ENCODE data around the gene FCN3. TPM values are rescaled to one million over a fixed set of nuclear protein-coding genes. Genes with fewer than 3 reads are reported as not detected.

Gene FCN3
- total and polyA plus RNA-seq, 9 of the 15 experiments (the other 6 are each of a cell fraction or from before 2014, with no cell fraction given): 0.49 TPM; not detected in 8

GRCh38 chr1:27392096-27392777, 17.6 kb upstream of the FCN3 start, which contains the start of gene GPR3 (continued):
- peak; percentile 26; the same call in 1 of the 2 replicates for TF ChIP-seq MBD2 (IDR thresholded peaks at IDR 0.05; ENCODE audit: borderline replicate concordance, low read depth)
- no peak for TF ChIP-seq ZNF217 (CRISPR knock-in tag; IDR thresholded peaks at IDR 0.05)
- peak; percentile 87 for TF ChIP-seq CTBP1 (IDR thresholded peaks at IDR 0.05; ENCODE audit: borderline replicate concordance)
- TF ChIP-seq CBX1 (IDR thresholded peaks at IDR 0.05; ENCODE audit: low read depth): peak; percentile 24; the same call in 1 of the 2 replicates
- peak; percentile 74; the same call in 1 of the 2 replicates for TF ChIP-seq SUPT5H (IDR thresholded peaks at IDR 0.05)
- TF ChIP-seq ZC3H11A (IDR thresholded peaks at IDR 0.05; ENCODE audit: low read depth, low read length): no peak
- TF ChIP-seq NR3C1 (CRISPR knock-in tag; IDR thresholded peaks at IDR 0.05): peak; percentile 76; the same call in 1 of the 2 replicates
- no peak for TF ChIP-seq FOXA3 (CRISPR knock-in tag; conservative IDR thresholded peaks at IDR 0.05 in 1 of 2, IDR thresholded peaks at IDR 0.05 in 1 of 2)
- TF ChIP-seq, protein P1, sequence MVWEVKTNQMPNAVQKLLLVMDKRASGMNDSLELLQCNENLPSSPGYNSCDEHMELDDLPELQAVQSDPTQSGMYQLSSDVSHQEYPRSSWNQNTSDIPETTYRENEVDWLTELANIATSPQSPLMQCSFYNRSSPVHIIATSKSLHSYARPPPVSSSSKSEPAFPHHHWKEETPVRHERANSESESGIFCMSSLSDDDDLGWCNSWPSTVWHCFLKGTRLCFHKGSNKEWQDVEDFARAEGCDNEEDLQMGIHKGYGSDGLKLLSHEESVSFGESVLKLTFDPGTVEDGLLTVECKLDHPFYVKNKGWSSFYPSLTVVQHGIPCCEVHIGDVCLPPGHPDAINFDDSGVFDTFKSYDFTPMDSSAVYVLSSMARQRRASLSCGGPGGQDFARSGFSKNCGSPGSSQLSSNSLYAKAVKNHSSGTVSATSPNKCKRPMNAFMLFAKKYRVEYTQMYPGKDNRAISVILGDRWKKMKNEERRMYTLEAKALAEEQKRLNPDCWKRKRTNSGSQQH (CRISPR knock-in tag; IDR thresholded peaks at IDR 0.05): peak; percentile 57; the same call in 1 of the 2 replicates
- peak; percentile 57 for TF ChIP-seq MAX (CRISPR knock-in tag; IDR thresholded peaks at IDR 0.05)
- TF ChIP-seq SNRNP70 (optimal IDR thresholded peaks at IDR 0.05; ENCODE audit: low read depth, low read length): no peak
- TF ChIP-seq, protein P2, sequence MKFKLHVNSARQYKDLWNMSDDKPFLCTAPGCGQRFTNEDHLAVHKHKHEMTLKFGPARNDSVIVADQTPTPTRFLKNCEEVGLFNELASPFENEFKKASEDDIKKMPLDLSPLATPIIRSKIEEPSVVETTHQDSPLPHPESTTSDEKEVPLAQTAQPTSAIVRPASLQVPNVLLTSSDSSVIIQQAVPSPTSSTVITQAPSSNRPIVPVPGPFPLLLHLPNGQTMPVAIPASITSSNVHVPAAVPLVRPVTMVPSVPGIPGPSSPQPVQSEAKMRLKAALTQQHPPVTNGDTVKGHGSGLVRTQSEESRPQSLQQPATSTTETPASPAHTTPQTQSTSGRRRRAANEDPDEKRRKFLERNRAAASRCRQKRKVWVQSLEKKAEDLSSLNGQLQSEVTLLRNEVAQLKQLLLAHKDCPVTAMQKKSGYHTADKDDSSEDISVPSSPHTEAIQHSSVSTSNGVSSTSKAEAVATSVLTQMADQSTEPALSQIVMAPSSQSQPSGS (CRISPR knock-in tag; IDR thresholded peaks at IDR 0.05): peak; percentile 66; the same call in 1 of the 2 replicates
- no peak for TF ChIP-seq ZNF740 (CRISPR knock-in tag; IDR thresholded peaks at IDR 0.05)
- TF ChIP-seq ZNF740 (tag; IDR thresholded peaks at IDR 0.05): peak in 1 of 2 experiments; percentile 71; a peak in 2 of 4 replicates
- peak in 1 of 2 experiments; percentile 71; a peak in 2 of 4 replicates for TF ChIP-seq RCOR1 (IDR thresholded peaks at IDR 0.05; ENCODE audit: borderline replicate concordance in 1 of 2, low read depth in 2 of 2, low read length in 2 of 2)
- TF ChIP-seq JUNB (CRISPR knock-in tag; conservative IDR thresholded peaks at IDR 0.05): peak; percentile 93
- peak; percentile 78 for TF ChIP-seq KDM5B (IDR thresholded peaks at IDR 0.05; ENCODE audit: insufficient replicate concordance, low read depth, low read length)
- TF ChIP-seq ILF3 (IDR thresholded peaks at IDR 0.05; ENCODE audit: borderline replicate concordance): no peak; the same call in 1 of the 2 replicates
- no peak for TF ChIP-seq ZNF717 (CRISPR knock-in tag; IDR thresholded peaks at IDR 0.05)
- no peak for TF ChIP-seq NR4A1 (CRISPR knock-in tag; IDR thresholded peaks at IDR 0.05)
- TF ChIP-seq NR4A1 (tag; IDR thresholded peaks at IDR 0.05): no peak
- TF ChIP-seq KDM2B (CRISPR knock-in tag; IDR thresholded peaks at IDR 0.05): peak; percentile 58; the same call in 1 of the 2 replicates
- TF ChIP-seq NRF1 (conservative IDR thresholded peaks at IDR 0.05 in 1 of 2, IDR thresholded peaks at IDR 0.05 in 1 of 2): peak; percentile 90 to 91
- TF ChIP-seq, protein P3, sequence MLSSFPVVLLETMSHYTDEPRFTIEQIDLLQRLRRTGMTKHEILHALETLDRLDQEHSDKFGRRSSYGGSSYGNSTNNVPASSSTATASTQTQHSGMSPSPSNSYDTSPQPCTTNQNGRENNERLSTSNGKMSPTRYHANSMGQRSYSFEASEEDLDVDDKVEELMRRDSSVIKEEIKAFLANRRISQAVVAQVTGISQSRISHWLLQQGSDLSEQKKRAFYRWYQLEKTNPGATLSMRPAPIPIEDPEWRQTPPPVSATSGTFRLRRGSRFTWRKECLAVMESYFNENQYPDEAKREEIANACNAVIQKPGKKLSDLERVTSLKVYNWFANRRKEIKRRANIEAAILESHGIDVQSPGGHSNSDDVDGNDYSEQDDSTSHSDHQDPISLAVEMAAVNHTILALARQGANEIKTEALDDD (IDR thresholded peaks at IDR 0.05): no peak
